GM10847 (cell line): ENCODE measurements around the gene COBL.

ENCODE experiments used
- POLR2A ChIP-seq: IDR thresholded peaks from 2 replicates; pipeline ENCODE4 v1.6.1; 2011; ENCODE audit not compliant: insufficient read length; ENCODE audit errors: extremely low read depth

Gene COBL

DNA sequence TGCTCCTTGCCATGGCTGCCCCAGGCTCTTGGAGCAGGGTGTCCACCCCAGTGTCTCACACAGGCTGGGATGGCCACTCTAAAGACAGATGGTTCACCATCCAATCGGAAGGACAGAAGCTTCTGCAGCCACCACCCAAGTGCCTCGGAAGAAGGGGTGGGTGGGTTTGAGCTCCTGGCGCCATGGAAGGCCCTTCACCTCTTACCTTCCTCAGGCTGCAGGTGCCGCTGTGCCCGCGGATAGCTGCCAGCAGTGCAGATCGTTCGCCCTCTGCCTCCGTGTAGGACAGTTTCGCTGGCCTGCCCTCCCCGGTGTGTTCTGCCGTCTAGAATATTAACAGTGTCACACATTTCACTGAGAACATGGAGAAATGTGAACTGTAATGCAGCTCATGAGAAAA, 290.3 kb downstream of the COBL start:
- no peak for TF ChIP-seq POLR2A

DNA sequence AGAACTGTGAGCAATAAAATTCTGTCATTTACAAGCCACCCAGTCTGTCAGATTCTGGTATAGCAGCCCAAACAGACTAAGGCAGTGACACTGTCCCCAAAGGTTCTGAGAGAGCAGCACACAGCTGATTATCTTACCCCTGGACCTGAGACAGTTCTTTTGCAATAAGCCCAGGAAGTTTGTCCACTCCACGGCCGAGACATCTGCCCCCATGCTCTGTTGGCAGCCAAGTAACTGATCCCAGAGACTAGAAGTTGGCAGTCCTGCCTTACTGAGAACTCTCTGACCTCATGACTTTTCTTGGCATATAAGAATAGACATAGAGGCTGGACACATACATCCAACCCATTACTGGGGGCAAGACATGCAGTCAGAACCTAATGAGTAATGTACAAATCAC, 290.9 kb downstream of the COBL start:
- no peak for TF ChIP-seq POLR2A

DNA sequence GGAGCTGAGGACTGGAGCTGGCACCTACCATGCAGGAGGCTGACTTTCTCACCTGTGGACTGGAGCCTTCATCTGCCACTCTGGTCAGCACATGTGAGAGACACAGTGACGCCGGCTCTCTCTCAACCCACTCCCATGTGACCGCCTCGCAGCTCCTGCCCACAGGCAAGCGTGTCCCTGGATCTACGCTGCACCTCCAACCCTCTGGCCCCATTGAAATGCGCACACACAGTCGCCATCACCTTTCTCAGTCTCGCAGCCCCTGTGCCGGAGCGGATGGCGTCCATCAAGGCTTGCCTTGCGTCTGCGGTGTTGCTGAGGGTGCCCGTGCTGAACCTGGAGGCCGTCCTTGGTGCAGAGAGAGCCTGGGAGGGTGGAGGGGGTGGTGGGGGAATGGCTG, 291.7 kb downstream of the COBL start:
- TF ChIP-seq POLR2A, result no peak

DNA sequence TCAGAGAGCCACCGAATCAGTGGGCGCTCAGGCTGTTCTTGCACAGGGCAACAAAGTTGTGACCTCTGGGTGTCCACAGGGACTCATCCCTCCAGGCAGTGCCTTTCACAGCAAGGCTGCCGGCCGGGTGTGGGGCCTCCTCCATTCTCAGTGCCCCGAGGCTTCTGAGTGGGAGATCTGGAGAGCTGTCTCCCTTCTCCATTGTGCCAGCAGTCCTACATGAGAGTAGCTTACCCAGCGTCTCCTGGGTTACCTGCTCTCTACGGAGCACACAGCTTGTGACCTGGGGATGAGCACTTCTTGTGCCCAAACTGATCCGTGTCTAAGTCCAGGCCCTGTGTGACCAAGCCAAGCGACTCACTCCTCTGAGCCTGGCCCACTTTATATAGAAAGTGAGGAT, 293.1 kb downstream of the COBL start:
- no peak for TF ChIP-seq POLR2A

DNA sequence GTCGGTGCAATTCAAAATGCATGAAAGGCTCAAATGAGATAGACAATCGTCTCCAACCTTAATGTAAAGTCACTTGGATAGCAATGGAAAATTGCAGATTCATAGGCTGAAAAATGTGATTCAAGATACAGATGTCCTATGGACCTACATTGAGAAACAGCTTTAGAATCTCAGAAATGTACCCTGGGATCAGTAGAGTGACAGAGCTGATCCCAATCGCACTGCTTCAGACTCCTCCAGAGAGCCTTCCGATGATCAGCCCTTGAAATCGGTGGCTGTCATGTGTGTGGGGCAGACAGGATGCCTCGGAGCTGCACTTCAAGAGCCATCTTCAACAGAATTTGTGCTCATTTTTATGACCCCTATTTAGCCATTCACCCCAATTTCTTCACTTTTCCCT, 293.8 kb downstream of the COBL start:
- TF ChIP-seq POLR2A, result no peak

- no peak for TF ChIP-seq POLR2A
Measured at GRCh38 chr7:51021906-51022570, 294.6 kb downstream of the COBL start.

DNA sequence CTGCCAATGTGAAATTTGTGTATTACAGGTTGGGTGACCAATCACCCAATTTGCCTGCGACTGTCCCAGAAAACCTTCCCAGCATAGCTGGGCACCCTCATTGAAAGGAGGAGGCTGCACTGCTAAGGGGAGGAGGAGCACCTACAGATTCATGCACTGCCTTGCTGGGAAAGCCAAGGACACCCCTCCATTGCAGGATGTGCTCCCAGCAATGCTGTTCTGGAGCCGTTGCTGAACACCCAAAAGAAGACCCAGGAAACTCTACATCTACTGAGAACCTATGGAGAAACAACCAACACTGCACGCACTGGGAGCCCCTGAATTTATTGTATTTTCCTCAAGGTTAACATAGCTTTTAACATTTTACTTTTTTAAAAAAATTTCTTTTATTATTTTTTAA, 295.7 kb downstream of the COBL start:
- no peak for TF ChIP-seq POLR2A

GRCh38 chr7:51019891-51020870, 296.4 kb downstream of the COBL start:
- TF ChIP-seq POLR2A, result no peak

DNA sequence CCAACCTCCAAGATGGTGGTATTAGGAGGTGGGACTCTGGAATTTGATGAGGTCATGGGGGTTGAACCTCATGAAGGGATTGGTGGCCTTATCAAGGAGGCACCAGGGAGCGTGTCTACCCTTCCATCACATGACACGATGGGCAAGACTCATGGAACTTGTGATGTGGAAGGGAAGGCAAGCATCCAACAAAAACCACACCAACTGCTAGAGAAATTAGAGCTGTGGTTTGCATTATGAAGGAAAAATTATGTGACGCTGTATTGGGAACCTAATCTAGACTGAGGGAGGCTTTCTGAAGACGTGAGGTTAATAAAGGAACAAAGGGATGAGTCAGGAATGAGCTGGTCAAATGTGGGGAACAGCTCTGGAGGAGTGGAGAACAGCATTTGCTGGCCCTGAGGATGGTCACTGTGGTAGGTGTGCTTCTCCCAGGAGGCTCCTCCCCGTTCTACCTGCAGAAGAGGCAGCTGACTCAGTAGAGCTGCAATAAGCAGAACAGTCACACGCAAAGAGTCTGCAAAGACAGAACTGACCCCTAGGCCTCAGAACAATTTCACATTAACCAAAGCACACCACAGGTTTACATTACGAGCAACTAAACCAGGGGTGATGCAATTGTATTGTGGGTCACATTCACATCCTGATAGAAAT, 297.3 kb downstream of the COBL start:
- no peak for TF ChIP-seq POLR2A

DNA sequence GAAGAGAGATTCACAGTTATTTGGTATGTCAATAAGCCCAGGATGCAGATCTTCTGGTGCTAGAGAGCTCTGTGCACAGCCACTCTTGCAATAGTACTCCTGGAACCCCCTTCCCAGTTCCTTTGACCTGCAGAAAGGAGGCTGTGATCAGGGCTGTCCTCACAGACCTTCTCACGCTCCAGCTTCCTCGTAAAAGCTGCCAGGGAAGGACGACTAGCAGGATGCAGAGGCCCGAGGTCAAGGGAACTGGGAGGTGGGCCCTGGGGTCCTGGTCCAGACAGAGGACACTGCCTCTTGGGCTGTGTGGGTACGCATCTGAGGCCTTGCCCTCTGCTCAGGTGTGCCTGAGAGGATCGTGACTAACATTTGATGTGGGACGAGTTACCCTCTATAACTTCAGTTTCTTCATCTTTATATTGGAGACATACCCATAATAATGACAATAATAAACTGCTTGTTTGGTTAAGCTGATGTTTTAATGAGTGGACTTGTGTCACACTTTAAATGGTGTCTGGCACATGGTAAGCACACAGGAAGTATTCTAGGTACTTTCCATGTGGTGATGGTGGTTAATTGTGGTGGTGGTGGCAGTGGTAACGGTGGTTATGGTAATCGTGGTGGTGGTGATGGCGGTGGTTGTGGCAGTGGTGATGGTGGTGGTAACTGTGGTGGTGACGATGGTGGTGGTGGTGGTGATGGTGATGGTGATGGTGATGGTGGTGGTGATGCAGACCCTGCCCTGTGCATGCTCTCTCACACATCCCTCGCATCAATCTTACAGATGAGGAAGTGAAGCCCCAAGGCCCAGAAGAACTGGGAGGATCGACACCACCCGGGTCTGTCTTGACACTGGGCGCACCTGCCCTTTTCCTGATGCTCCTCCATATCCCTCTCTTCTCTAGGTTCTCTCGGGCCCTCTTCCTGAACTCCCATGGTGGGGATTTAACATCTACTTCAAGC, 298.8 kb downstream of the COBL start:
- TF ChIP-seq POLR2A, result no peak

DNA sequence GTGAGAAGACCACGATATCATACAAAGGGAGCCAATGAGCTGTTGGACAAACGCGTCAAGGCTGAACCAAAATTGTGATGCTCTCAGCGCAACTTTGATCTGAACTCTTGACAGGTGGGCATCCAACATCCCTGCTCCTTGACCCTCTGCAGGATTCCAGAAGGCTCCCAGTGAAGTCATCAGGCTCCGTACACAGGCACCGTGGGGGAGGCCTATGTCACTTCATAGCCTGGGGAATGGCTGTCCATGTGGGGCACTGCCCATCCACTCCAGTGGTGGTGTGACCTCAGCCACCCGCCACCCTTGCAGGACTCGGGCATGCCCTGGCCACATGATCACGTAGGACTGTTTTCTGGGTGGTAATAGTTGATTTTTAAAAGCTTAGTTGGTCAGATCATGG, 300.1 kb downstream of the COBL start:
- no peak for TF ChIP-seq POLR2A

DNA sequence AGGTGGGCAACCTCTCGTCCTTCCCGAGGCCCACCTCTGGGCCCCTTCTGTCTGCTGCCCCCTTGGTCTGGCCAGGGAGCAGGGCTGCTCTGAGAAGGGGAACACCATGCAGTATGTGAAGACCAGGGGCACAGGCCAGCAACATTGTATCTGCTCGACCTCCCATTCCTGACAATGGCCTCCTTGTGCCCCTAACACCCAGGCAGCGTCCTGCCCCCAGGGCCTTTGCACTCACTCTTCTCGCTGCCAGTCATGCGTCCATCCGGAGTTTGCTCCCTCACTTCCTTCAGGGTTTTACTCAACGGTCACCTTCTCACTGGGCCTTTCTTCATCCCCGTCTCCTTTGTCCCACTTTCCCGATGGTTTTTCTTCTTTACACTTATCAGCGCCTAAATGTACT, 301.0 kb downstream of the COBL start:
- no peak for TF ChIP-seq POLR2A

DNA sequence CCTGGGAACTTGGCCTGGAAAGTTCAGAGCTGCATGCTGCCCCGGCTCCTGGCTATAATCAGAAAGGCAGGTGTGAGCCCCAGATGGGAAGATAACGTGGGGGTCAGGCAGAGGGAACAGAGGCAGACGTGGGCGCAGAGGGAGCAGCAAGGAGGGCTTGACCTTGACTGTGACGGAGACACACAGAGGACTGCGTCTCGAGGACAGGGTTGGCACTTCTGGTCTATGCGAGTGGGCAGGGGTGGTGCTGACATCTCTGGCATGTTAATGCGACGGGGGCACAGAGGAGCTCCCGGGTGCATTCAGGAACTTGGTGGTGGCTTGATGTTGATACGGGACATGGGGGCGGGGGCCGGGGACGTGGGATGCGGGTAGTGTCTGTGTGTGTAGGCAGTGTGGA, 301.8 kb downstream of the COBL start:
- TF ChIP-seq POLR2A, result no peak

GRCh38 chr7:51013861-51014511, 302.6 kb downstream of the COBL start:
- no peak for TF ChIP-seq POLR2A
